Right renal cortex interstitium (tissue), 3 donors: ENCODE measurements around the gene SSBP4. TPM values are rescaled to one million over a fixed set of nuclear protein-coding genes. Genes with fewer than 3 reads are reported as not detected.
"Not testable (repeated sequence)": the region's sequence is repeated elsewhere in the genome, so short reads cannot be mapped to it uniquely, and the experiment has no call there.

Source experiments
- DNase-seq, 3 donors: peaks; one replicate each; pipeline ENCODE4 v3.0.0-alpha.2; 2013; ENCODE audit warnings: low read depth in 3 of 3, low spot score in 2 of 3
- polyA plus RNA-seq, 3 donors: library from polyadenylated mRNA; unstranded; fragments of 120-200 nt; gene quantifications; one replicate each; pipeline ENCODE4 v1.2.1, GENCODE V29; 2013; ENCODE audit not compliant: insufficient read length in 3 of 3

SSBP4 gene
- polyA plus RNA-seq, result 10 to 100 TPM; 51.1 to 65.2 (median 61.6) TPM

DNA sequence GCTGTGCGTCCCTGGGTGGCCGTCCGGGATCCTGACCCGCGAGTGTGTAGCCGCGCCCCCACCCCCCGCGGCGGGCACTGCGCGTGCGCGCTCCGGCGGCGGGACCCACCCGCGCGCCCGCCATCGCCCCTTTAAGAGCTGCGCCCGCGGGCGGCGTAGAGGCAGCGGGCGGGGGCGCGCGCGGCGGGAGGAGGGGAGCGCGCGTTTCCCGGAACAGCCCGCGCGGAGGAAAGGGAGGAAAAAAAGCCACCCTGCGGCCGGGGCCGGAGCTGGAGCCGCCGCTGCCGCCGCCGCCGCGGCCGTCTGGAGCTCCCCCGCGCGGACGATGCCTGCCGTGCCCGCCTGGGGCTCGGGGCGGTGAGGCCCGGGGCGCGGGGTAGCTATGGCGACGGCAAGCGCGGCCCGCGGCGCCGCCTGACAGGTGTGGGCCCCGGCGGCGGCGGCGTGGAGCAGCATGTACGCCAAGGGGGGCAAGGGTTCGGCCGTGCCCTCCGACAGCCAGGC lies at the start of gene SSBP4:
Gene SSBP4, plus strand, starts transcription at position 204 of the 504 bp plus-strand sequence. Its CDS starts 251 bp downstream, at position 455.
- DNase-seq, result no peak

DNA sequence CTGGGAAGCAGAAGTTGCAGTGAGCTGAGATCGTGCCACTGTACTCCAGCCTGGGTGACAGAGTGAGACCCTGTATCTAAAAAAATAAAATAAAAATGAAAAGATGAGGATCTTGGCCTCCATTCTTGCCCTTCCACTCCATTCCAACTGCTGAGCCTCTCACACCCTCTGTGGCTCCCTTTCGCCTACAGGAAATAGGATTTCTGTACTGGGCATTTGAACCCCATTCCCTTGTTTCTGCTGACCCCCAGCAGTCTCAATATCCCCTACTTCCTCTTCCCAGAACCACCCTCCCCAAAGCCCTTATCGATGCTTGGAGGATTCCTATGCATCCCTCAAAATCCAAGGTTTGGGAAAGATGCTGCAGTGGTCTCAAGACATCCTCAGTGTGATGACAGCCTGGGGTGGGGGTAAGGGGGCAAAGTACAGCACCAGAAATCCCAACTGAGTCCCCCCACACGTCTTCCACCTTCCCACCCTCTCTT lies 45.7 kb upstream of the SSBP4 start:
- no peak for DNase-seq

DNA sequence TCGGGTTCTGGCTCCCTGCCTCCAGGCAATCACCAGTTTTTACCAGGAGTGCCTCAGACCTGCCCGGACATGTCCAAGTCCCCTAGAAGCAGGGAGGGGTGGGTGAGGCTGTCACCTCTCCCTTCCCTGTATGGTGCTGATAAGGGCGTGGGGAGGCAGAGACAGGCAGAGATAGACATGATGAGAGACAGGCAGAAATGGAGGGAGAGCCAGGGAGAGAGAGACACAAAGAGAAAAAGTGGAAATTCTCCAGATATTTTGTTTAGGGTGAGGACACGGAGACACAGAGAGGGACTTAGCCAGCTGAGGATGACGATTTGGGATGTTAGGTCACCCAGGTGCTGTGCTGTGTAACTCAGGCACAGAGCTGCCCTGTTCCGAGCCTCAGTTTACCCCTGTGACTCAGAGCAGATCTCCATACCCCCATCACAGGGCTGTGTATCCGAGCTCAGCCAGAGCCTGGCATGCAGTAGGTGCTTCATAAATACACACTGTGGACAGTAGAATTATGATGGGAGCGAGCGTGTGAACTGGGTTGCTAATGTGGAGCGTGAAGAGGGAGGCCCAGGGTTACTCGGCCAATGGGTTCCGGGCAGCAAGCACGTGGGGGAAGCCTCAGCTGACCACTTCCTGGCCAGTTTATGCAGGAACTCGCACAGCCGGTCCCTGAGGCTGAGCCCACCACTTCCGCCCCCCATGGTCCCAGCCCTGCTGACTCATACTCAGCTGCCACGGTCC lies 45.1 kb upstream of the SSBP4 start:
- peak in 2 of 3 donors; percentile 73 to 84 for DNase-seq

DNA sequence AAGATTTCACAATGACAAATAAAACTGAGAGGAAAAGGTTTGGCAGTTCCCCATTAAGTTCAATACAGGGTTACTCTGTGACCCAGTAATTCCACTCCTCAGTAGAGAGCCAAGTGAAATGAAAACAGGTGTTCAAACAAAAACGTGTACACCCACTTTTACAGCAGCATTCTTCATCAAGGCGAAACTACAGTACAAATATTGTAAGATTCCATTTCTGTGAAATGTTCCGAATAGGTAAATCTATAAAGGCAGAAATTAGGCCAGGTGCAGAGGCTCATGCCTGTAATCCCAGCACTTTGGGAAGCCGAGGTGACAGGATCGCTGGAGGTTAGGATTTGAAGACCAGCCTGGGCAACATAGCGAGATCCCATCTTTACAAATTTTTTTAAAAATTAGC lies 42.2 kb upstream of the SSBP4 start:
- no peak for DNase-seq

DNA sequence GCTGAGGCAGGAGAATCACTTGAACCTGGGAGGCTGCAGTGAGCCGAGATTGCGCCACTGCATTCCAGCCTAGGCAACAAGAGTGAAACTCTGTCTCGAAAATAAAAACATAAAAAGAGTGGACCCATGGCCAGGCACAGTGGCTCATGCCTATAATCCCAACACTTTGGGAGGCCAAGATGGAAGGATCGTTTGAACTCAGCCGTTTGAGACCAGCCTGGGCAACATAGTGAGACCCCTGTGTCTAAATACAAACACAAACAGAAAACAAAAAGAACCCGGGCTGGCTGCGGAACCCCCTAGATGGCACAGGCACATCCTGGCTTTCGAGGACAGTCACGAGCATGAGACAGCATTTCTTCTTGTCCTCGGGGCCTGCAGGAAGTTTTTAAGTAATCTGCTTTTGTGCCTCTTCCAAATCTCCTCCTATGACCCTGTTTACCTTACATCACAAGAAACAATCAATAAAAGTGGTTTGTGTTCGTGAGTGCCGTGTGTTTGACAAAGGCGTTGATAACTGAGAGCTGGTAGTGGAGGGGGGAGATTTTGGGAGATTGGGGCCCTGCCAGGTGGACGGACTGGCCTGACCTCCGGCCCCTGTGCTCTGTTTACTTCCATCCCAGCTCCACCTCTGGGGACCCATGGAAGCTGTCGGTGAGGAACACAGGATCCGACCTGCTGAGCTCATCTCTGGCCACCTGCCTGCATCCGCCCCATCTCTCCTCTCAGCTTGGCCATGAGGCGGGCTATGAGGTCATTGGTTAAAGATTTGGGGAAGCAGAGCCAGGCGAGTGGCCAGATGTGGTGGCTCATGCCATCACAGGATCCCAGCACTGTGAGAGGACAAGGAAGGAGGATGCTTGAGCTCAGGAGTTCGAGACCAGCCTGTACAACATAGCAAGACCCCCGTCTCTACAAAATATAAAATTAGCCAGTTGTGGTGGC lies 39.1 kb upstream of the SSBP4 start:
- no peak for DNase-seq

DNA sequence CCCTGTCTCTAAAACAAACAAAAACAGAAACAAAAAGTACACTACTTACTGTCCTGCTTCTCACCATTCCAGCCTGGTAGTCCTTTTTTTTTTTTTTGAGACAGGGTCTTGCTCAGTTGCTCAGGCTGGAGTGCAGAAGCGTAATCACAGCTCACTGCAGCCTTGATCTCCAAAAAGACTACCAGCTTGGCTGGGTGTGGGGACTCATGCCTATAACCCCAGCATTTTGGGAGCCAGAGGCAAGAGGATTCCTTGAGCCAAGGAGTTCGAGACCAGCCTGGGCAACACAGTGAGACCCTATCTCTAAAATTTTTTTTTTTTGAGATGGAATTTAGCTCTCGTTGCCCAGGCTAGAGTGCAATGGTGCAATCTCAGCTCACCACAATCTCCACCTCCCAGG lies 38.4 kb upstream of the SSBP4 start:
- DNase-seq, result no peak

DNA sequence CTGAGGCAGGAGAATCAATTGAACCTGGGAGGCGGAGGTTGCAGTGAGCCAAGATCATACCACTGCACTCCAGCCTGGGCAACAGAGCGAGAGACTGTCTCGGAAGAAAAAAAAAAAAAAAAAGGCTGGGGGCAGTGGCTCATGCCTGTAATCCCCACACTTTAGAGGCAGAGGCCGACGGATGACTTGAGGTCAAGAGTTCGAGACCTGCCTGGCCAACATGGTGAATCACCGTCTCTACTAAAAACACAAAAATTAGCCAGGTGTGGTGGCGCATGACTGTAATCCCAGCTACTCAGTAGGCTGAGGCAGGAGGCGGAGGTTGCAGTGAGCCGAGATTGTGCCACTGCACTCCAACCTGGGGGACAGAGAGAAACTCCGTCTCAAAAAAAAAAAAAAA lies 35.6 kb upstream of the SSBP4 start:
- DNase-seq, result not testable (repeated sequence)

DNA sequence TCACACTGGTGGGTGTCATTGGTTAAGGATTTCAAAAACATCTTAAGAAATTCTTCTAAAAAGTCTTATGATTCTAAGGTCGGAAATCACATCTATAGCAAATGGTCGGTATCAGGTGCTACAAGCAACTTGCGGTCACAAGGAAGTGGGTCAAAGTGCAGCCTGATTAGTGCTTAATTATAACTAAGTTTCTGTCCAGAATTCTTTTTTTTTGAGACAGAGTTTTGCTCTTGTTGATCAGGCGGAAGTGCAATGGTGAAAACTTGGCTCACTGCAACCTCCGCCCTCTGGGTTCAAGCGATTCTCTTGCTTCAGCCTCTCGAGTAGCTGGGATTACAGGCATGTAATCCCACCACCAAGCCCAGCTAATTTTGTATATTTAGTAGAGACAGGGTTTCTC lies 34.4 kb upstream of the SSBP4 start:
- DNase-seq, result no peak

DNA sequence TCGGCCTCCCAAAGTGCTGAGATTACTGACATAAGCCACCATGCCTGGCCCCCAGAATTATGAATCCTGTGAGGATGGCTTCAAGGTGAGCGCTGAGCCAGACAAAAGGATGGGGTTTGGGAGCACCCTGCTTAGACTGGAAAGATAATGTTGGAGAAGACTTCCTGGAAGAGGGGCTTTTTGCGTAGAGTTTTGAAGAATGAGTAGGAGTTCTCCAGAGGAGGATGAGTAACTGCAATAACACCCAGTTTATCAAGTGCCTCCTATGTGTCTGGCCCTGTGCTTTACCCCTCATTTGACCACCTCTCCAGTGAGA lies 33.9 kb upstream of the SSBP4 start:
- DNase-seq, result no peak

DNA sequence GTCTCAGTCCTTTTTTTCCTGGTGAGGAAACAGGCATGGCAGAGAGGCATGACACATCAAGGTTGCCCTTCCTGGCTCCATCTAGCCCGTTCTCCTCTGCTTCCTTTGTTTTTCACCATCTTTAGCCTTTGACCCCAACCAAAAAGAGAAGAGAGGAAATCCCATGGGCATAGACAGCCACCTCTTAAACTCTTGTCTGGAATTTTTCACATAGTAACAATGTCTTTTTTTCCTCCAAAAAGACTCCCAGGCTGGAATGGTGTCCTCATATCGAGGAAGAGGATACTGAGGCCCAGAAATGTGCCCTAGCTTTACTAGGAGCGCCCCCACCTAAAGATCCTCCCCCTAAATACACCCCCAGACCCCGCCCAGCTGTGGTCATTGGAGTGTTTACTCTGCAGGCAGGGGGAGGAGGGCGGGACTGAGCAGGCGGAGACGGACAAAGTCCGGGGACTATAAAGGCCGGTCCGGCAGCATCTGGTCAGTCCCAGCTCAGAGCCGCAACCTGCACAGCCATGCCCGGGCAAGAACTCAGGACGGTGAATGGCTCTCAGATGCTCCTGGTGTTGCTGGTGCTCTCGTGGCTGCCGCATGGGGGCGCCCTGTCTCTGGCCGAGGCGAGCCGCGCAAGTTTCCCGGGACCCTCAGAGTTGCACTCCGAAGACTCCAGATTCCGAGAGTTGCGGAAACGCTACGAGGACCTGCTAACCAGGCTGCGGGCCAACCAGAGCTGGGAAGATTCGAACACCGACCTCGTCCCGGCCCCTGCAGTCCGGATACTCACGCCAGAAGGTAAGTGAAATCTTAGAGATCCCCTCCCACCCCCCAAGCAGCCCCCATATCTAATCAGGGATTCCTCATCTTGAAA lies 33.3 kb upstream of the SSBP4 start, which contains the start of gene GDF15:
Gene GDF15, plus strand, starts transcription at position 484 of the 868 bp plus-strand sequence. Its CDS starts 32 bp downstream, at position 516.
- DNase-seq, result no peak

DNA sequence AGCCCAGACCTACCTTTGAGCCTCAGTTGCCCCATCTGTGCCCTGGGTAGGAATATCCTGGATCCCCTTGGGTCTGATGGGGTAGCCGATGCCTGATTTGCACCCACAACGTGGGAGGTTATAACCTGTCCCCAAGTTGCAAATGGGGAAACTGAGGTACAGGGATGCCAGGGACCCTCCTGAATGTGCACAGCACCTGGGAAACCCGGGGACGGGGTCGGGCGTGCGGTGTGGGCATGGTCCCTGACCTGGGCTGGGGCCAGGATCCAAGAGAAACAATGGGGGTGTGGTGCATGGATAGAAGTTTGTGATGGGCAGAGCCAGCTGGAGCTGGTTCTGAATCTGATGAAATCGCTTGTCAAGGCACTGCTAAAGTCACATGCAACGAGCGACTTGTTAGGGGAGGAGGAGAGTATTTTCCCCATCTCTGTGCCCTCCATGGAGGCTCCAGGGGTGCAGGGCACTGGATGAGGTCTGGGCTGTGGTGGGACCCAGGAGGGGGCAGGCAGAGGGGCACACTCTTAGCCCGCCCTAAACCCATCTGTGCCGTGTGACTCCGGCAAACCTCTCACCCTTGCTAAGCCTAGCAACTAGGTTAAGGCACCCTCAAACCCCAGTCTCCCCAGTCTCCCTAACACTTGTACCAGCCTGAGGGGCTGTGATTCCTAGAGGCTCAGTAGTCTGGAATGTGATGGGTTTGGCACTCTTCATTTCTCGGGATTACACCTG lies 32.5 kb upstream of the SSBP4 start:
- DNase-seq, result no peak

DNA sequence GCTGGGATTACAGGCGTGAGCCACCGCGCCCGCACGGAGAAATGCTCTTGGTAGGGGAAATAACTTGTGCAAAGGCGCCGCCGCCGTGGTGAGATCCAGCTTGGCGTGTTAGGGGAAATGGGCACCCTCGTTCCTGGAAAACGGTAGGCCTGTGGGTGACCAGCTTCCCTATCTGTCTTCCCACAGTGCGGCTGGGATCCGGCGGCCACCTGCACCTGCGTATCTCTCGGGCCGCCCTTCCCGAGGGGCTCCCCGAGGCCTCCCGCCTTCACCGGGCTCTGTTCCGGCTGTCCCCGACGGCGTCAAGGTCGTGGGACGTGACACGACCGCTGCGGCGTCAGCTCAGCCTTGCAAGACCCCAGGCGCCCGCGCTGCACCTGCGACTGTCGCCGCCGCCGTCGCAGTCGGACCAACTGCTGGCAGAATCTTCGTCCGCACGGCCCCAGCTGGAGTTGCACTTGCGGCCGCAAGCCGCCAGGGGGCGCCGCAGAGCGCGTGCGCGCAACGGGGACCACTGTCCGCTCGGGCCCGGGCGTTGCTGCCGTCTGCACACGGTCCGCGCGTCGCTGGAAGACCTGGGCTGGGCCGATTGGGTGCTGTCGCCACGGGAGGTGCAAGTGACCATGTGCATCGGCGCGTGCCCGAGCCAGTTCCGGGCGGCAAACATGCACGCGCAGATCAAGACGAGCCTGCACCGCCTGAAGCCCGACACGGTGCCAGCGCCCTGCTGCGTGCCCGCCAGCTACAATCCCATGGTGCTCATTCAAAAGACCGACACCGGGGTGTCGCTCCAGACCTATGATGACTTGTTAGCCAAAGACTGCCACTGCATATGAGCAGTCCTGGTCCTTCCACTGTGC lies 30.9 kb upstream of the SSBP4 start:
- peak in 2 of 3 donors; percentile 65 to 73 for DNase-seq

DNA sequence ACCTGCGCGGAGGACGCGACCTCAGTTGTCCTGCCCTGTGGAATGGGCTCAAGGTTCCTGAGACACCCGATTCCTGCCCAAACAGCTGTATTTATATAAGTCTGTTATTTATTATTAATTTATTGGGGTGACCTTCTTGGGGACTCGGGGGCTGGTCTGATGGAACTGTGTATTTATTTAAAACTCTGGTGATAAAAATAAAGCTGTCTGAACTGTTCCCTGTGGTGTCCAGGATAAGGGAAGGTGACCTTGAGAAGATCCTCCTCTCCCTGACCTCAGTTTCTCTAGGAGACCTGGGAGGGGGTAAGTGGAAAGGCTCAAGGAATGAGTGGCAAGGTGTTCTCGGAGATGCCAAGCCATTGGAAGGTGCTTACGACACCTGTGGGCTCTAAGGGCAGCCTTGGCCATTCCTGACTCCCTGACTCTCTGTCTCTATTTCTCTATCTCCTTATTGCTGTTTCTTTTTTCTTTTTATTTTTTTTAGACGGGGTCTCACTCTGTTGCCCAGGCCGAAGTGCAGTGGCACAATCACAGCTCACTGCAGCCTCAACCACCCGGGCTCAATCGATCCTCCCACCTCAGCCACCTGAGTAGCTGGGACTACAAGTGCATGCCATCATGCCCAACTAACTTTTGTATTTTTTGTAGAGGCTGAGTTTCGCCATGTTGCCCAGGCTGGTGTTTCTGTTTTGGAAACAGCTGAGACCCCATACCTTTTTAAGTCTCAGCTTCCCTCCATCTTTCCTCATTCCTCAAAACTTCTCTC lies 30.1 kb upstream of the SSBP4 start:
- DNase-seq, result no peak

DNA sequence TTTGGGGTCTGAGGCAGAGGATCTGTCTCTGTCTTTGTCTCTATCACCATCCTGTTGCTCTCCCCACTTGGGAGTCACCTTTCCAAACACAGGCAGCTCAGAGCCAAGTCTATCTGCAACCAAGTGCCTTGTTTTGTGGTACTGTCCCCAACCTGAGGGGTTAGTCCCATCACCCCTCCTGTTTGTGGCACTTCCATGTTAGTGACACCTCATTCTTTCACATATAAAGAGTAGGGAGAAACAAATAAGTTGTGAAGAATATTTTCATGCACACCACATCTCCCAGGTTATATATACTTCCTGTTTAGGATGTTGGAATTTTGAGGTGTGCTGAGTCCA lies 29.5 kb upstream of the SSBP4 start:
- DNase-seq, result no peak

DNA sequence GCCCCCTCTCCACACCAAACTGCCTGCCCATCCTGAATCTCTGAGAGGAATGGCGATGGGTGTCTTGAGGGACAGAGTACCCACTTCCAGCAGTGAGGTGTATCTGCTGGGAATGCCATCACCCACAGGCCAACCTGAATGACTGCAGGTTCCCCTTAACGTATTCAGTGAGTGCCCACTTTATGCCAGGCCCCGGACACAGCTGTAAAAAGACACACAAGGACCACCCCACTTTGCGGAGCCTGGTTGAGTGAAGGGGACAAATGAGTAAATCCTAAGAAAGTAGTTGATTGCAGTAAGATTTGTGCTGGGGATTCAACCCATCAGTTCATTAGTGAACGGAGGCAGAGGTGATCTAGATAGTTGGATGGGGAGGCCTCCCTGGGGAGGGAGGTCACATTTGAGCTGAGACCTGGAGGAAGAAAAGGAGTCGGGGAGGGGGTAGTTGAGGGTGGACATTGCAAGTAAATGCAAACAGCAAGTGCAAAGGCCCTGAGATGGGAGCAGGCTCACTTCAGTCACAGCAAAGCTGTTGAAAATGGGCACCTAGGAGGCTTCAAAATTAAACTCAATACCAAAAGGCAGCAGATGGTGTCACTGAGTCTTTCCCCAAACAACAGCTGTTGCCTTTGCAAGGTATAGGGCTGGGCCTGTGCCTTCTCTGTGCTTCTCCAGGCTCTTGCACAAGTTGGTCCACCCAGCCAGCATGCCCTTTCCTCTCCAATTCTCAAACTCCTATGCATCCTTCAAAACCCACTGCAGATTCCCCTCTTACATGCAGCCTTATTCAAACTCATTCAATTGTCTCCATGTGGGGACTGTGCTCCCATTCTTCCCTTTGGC lies 28.9 kb upstream of the SSBP4 start:
- no peak for DNase-seq

DNA sequence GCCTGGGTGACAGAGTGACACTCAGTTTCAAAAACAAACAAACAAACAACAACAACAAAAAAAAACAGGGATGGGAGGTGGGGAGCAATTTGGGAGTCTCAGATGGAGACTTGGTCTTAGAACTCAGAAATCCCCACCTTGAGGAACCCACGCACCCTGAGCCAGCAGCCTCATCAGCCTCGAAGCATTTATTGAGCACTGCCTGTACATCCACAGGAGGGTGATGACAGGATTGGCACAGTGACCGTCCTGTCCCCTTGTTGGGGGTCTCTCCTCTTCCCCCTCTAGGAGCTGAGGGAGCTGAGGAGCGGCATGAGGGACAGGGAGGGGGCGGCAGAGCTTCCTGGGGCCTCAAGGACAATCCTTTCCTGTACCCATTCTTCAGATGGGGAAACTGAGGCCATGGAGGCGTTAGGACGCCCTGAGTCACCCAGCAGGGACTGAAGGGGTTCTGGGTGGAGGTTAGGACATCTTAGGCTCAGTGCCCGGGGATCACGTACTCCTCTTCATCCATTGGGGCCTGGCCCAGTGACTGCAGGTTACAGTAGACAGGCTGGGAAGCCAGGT lies 27.6 kb upstream of the SSBP4 start:
- DNase-seq, result no peak

DNA sequence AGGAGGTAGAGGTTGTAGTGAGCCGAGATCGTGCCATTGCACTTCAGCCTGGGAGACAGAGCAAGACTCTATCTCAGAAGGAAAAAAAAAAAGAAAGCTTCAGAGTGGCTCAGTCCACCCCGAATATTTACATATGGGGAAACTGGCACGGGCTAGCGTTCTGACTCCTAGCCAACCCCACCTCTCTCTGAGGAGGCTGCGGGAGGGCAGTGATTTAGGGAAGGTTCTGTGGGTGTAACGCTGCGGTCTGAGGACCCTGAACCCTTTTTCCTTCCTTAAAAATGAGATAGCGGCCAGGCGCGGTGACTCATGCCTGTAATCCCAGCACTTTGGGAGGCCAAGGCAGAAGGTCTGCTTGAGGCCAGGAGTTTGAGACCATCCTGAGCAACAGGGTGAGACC lies 26.8 kb upstream of the SSBP4 start:
- no peak for DNase-seq
